ENCODE data around the gene CACNA1B.
A peak's percentile ranks its signal among the peaks of the same experiment; 100 is the strongest.

The CACNA1B gene

GRCh38 chr9:137953683-137954438, 76.3 kb downstream of the CACNA1B start:
- Mint-ChIP-seq H3K36me3 (no peaks in the 10 kb centered on the region), H3K4me3 (no peak overlapping the region), H3K9me3 (no peaks in the 10 kb centered on the region), H3K27me3 (peaks cover 38% of the 10 kb centered on the region), H3K27ac (no peak overlapping the region), H3K4me1 (no peaks in the 10 kb centered on the region)
- no peak for ATAC-seq

GRCh38 chr9:137955224-137955570, 77.6 kb downstream of the CACNA1B start:
- Mint-ChIP-seq H3K27ac (no peak overlapping the region), H3K4me3 (no peak overlapping the region), H3K9me3 (no peaks in the 10 kb centered on the region), H3K27me3 (peaks cover 45% of the 10 kb centered on the region), H3K36me3 (no peaks in the 10 kb centered on the region), H3K4me1 (no peaks in the 10 kb centered on the region)
- ATAC-seq = no peak

GRCh38 chr9:137955586-137955985, 78.0 kb downstream of the CACNA1B start:
- no peak overlapping the region for H3K27ac Mint-ChIP-seq
- peaks cover 42% of the 10 kb centered on the region for H3K27me3 Mint-ChIP-seq
- no peak for ATAC-seq
- no peaks in the 10 kb centered on the region for H3K4me1 Mint-ChIP-seq
- no peaks in the 10 kb centered on the region for H3K36me3 Mint-ChIP-seq
- no peak overlapping the region for H3K4me3 Mint-ChIP-seq
- H3K9me3 Mint-ChIP-seq = no peaks in the 10 kb centered on the region

GRCh38 chr9:137956039-137956438, 78.5 kb downstream of the CACNA1B start:
- no peaks in the 10 kb centered on the region for H3K4me1 Mint-ChIP-seq
- H3K27me3 Mint-ChIP-seq = peaks cover 37% of the 10 kb centered on the region
- no peak overlapping the region for H3K27ac Mint-ChIP-seq
- no peaks in the 10 kb centered on the region for H3K36me3 Mint-ChIP-seq
- no peak for ATAC-seq
- H3K9me3 Mint-ChIP-seq = no peaks in the 10 kb centered on the region
- H3K4me3 Mint-ChIP-seq = no peak overlapping the region

- Mint-ChIP-seq H3K27ac (no peak overlapping the region), H3K36me3 (no peaks in the 10 kb centered on the region), H3K9me3 (no peaks in the 10 kb centered on the region), H3K4me1 (no peaks in the 10 kb centered on the region), H3K27me3 (peaks cover 35% of the 10 kb centered on the region), H3K4me3 (no peak overlapping the region)
- ATAC-seq = no peak
Measured at GRCh38 chr9:137956688-137957385, 79.3 kb downstream of the CACNA1B start.

- peak; percentile 77 for ATAC-seq
- Mint-ChIP-seq H3K4me3 (no peak overlapping the region), H3K4me1 (no peaks in the 10 kb centered on the region), H3K9me3 (peaks cover 12% of the 10 kb centered on the region), H3K27ac (no peak overlapping the region), H3K36me3 (no peaks in the 10 kb centered on the region), H3K27me3 (peaks cover 27% of the 10 kb centered on the region)
Measured at GRCh38 chr9:137959641-137960411, 82.2 kb downstream of the CACNA1B start.

GRCh38 chr9:137960496-137960895, 82.9 kb downstream of the CACNA1B start:
- no peak overlapping the region for H3K4me3 Mint-ChIP-seq
- no peak for ATAC-seq
- no peak overlapping the region for H3K27ac Mint-ChIP-seq
- peaks cover 25% of the 10 kb centered on the region for H3K27me3 Mint-ChIP-seq
- no peaks in the 10 kb centered on the region for H3K36me3 Mint-ChIP-seq
- peaks cover 12% of the 10 kb centered on the region for H3K9me3 Mint-ChIP-seq
- H3K4me1 Mint-ChIP-seq = no peaks in the 10 kb centered on the region

- ATAC-seq = no peak
- no peak overlapping the region for H3K4me3 Mint-ChIP-seq
- peaks cover 35% of the 10 kb centered on the region for H3K27me3 Mint-ChIP-seq
- H3K9me3 Mint-ChIP-seq = peaks cover 12% of the 10 kb centered on the region
- no peaks in the 10 kb centered on the region for H3K36me3 Mint-ChIP-seq
- no peak overlapping the region for H3K27ac Mint-ChIP-seq
- H3K4me1 Mint-ChIP-seq = no peaks in the 10 kb centered on the region
Measured at GRCh38 chr9:137963525-137963924, 85.9 kb downstream of the CACNA1B start.

- Mint-ChIP-seq H3K27me3 (peaks cover 43% of the 10 kb centered on the region), H3K36me3 (no peaks in the 10 kb centered on the region), H3K4me3 (no peak overlapping the region), H3K9me3 (peaks cover 12% of the 10 kb centered on the region), H3K27ac (no peak overlapping the region), H3K4me1 (no peaks in the 10 kb centered on the region)
- ATAC-seq = no peak
Measured at GRCh38 chr9:137965177-137965795, 87.7 kb downstream of the CACNA1B start.

- H3K4me1 Mint-ChIP-seq = no peaks in the 10 kb centered on the region
- ATAC-seq = no peak
- H3K4me3 Mint-ChIP-seq = no peak overlapping the region
- H3K36me3 Mint-ChIP-seq = no peaks in the 10 kb centered on the region
- H3K9me3 Mint-ChIP-seq = peaks cover 9% of the 10 kb centered on the region
- H3K27me3 Mint-ChIP-seq = peaks cover 57% of the 10 kb centered on the region
- H3K27ac Mint-ChIP-seq = no peak overlapping the region
Measured at GRCh38 chr9:137967280-137967953, 89.8 kb downstream of the CACNA1B start.

- H3K9me3 Mint-ChIP-seq = peaks cover 2% of the 10 kb centered on the region
- H3K27ac Mint-ChIP-seq = no peak overlapping the region
- H3K4me1 Mint-ChIP-seq = no peaks in the 10 kb centered on the region
- no peak for ATAC-seq
- peaks cover 58% of the 10 kb centered on the region for H3K27me3 Mint-ChIP-seq
- H3K4me3 Mint-ChIP-seq = no peak overlapping the region
- H3K36me3 Mint-ChIP-seq = no peaks in the 10 kb centered on the region
Measured at GRCh38 chr9:137968235-137968634, 90.7 kb downstream of the CACNA1B start.

GRCh38 chr9:137969008-137969407, 91.4 kb downstream of the CACNA1B start:
- no peak overlapping the region for H3K4me3 Mint-ChIP-seq
- no peak for ATAC-seq
- H3K4me1 Mint-ChIP-seq = no peaks in the 10 kb centered on the region
- H3K9me3 Mint-ChIP-seq = peaks cover 2% of the 10 kb centered on the region
- H3K36me3 Mint-ChIP-seq = no peaks in the 10 kb centered on the region
- H3K27me3 Mint-ChIP-seq = peaks cover 64% of the 10 kb centered on the region
- no peak overlapping the region for H3K27ac Mint-ChIP-seq

- no peaks in the 10 kb centered on the region for H3K4me1 Mint-ChIP-seq
- H3K27ac Mint-ChIP-seq = no peak overlapping the region
- peaks cover 60% of the 10 kb centered on the region for H3K27me3 Mint-ChIP-seq
- no peak overlapping the region for H3K4me3 Mint-ChIP-seq
- H3K36me3 Mint-ChIP-seq = no peaks in the 10 kb centered on the region
- no peak for ATAC-seq
- H3K9me3 Mint-ChIP-seq = no peaks in the 10 kb centered on the region
Measured at GRCh38 chr9:137969685-137970084, 92.1 kb downstream of the CACNA1B start.

- Mint-ChIP-seq H3K36me3 (no peaks in the 10 kb centered on the region), H3K9me3 (no peaks in the 10 kb centered on the region), H3K4me1 (no peaks in the 10 kb centered on the region), H3K27ac (no peak overlapping the region), H3K27me3 (peaks cover 63% of the 10 kb centered on the region), H3K4me3 (no peak overlapping the region)
- no peak for ATAC-seq
Measured at GRCh38 chr9:137970098-137970497, 92.5 kb downstream of the CACNA1B start.

All from stimulated activated memory B cell treated with anti-CD40 and anti-IgM and Interleukin-4, amounts not matched to agents 10 μg/mL and 1 μg/mL and 100 μg/mL, for 72 hours (primary cell).